Ureter (tissue), 1 donor: ENCODE measurements around the gene DNAAF3. TPM values are rescaled to one million over a fixed set of nuclear protein-coding genes. Genes with fewer than 3 reads are reported as not detected.

Experiments used
- DNase-seq: peaks from one replicate; pipeline ENCODE4 v3.0.0-alpha.2; 2020; ENCODE audit warnings: low spot score
- total RNA-seq: library from RNA; stranded (reverse); gene quantifications from one replicate; pipeline ENCODE4 v1.2.4, GENCODE V29; 2023
- donor health status: DM: yes; HTN: yes; CAD: no.

Gene DNAAF3
- total RNA-seq, 1 donor from 2014 or later: 1.6 TPM

DNA sequence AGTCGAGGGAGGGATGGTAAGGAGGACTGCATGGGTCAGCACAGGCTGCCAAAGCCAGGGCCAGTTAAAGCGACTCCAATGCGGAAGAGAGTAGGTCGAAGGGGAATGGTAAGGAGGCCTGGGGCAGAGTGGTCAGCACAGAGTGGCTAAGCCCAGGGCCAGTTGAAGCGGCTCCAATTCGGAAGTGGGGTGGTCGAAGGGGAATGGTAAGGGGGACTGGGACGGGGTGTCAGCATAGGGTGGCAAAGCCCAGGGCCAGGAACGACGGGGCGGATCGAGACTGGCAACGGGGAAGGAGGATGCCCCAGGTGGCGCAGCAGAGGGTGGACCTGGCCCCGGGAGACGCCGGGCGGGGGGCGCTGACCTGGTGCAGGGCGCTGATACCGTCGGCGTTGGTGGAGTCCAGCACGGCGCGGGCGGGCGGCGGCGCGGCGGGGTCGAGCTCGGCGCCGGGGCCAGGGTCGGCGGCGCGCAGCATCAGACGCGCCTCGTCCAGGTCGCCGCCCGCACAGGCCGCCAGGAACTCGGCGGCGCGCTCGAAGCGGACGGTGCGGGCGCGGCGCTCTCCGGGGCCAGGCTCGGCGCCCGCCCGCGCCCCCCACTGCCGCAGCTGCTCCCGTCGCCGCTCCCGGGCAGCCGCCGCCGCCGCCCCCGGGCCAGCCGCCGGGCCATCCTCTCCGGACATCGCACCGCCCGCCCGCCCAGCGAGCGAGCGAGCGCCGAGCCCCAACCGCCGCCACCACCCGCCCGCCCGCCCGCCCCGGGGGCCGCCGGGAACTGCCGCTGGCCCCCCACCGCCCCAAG is 49.4 kb downstream of the DNAAF3 start, which contains the start of gene PPP1R12C:
TSS of gene PPP1R12C (minus strand) at position 779 of the 804 bp plus-strand sequence. CDS start at position 685, 94 bp downstream.
- DNase-seq: no peak

- peak; percentile 81 for DNase-seq
Observed at GRCh38 chr19:55116232-55116858, 50.1 kb downstream of the DNAAF3 start.

DNA sequence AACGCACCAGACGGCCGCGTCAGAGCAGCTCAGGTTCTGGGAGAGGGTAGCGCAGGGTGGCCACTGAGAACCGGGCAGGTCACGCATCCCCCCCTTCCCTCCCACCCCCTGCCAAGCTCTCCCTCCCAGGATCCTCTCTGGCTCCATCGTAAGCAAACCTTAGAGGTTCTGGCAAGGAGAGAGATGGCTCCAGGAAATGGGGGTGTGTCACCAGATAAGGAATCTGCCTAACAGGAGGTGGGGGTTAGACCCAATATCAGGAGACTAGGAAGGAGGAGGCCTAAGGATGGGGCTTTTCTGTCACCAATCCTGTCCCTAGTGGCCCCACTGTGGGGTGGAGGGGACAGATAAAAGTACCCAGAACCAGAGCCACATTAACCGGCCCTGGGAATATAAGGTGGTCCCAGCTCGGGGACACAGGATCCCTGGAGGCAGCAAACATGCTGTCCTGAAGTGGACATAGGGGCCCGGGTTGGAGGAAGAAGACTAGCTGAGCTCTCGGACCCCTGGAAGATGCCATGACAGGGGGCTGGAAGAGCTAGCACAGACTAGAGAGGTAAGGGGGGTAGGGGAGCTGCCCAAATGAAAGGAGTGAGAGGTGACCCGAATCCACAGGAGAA is 50.9 kb downstream of the DNAAF3 start:
- DNase-seq: no peak

DNA sequence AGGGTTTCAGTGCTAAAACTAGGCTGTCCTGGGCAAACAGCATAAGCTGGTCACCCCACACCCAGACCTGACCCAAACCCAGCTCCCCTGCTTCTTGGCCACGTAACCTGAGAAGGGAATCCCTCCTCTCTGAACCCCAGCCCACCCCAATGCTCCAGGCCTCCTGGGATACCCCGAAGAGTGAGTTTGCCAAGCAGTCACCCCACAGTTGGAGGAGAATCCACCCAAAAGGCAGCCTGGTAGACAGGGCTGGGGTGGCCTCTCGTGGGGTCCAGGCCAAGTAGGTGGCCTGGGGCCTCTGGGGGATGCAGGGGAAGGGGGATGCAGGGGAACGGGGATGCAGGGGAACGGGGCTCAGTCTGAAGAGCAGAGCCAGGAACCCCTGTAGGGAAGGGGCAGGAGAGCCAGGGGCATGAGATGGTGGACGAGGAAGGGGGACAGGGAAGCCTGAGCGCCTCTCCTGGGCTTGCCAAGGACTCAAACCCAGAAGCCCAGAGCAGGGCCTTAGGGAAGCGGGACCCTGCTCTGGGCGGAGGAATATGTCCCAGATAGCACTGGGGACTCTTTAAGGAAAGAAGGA is 51.8 kb downstream of the DNAAF3 start:
- DNase-seq: no peak

- DNase-seq: peak; percentile 94
Observed at GRCh38 chr19:55113570-55114039, 52.8 kb downstream of the DNAAF3 start.

GRCh38 chr19:55112777-55113569 is 53.4 kb downstream of the DNAAF3 start:
- DNase-seq: no peak

- DNase-seq: peak; percentile 46
Observed at GRCh38 chr19:55112246-55112776, 54.1 kb downstream of the DNAAF3 start.

DNA sequence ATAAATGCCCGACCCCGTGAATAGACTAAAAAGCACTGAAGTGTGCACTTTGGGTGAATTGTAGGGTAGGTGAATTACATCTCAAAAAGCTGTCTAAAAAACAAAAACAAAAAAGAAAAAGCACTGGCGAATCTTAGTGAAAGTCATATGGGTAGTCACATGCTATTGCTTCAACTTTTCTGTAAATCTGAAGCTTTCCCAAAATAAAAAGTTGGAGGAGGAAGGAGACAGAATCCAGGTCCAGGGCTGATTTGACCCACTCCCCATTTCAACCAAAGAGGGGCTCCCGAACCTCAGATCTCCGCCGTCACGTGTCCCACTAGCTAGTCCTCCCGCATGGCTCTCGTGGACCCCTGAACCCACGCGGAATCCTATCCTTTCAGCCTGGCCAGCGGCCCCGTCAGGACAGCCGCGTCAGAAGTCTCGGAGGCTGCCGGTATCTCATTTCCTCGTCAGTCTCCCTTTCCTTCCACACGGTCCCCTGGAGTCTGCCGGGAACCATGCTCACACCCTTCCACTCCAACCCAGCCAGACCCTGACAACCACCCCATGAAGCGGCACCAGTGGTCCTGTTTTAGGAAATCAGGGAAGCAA is 55.1 kb downstream of the DNAAF3 start:
- DNase-seq: no peak

DNA sequence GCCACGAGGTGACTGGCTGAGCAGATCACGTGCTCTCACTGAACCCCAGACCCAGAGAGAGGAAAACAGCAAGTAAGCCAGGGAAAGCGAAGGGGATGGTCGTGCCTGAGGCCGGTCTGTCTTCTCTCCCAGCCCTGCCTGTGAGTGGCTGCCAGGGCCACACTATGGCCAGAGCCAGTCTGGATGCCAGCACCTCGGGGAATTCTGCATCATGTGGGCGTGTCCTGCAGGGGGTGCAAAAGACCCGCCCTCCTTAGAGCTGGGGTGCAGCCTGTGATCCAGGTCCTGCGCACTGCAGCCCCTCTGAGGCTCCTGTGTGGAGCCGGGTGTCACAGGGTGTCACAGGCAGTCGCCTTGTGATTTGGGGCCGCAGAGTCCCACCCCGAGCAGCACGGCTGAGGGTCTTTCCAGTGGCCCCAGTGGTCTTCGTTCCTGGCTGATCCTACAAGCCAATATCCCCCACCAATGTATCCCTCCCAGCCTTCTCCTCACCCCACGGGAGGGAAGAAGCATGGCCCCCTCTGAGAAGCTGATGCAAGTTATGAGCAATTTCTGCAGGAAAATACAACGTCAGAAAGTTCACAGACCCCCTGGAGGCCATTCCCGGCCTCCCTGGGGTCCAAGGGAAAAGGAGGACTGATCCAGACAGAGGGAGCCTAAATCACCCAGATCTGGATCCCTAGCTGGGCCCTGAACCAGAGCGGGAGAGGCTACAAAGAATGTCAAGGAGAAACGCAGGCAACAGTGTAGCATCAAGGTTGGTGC is 56.7 kb downstream of the DNAAF3 start:
- no peak for DNase-seq

Other genes starting within 250 kb of the DNAAF3 start
- gene NLRP7, start 219.1 kb downstream of the DNAAF3 start, total RNA-seq: not detected
- 75.1 TPM for gene NLRP2, start 200.2 kb downstream of the DNAAF3 start, total RNA-seq
- 1.2 TPM for gene GP6, start 128.3 kb downstream of the DNAAF3 start, total RNA-seq
- 24.8 TPM for gene RDH13, start 103.5 kb downstream of the DNAAF3 start, total RNA-seq
- gene EPS8L1, start 90.7 kb downstream of the DNAAF3 start, total RNA-seq: 64.6 TPM
- gene PPP1R12C, start 49.0 kb downstream of the DNAAF3 start, total RNA-seq: 183 TPM
- 0.89 TPM for gene TNNT1, start 17.4 kb downstream of the DNAAF3 start, total RNA-seq
- gene TNNI3, start 8.9 kb downstream of the DNAAF3 start, total RNA-seq: not detected
- gene SYT5, start 13.7 kb upstream of the DNAAF3 start, total RNA-seq: not detected
- gene PTPRH, start 42.9 kb upstream of the DNAAF3 start, total RNA-seq: 1.3 TPM
- 6.4 TPM for gene TMEM86B, start 62.1 kb upstream of the DNAAF3 start, total RNA-seq
- 65.1 TPM for gene PPP6R1, start 92.4 kb upstream of the DNAAF3 start, total RNA-seq
- 31.2 TPM for gene HSPBP1, start 113.5 kb upstream of the DNAAF3 start, total RNA-seq
- 10.6 TPM for gene BRSK1, start 117.4 kb upstream of the DNAAF3 start, total RNA-seq
- 1.9 TPM for gene TMEM150B, start 158.7 kb upstream of the DNAAF3 start, total RNA-seq
- gene KMT5C, start 173.3 kb upstream of the DNAAF3 start, total RNA-seq: 12.0 TPM
- gene COX6B2, start 188.1 kb upstream of the DNAAF3 start, total RNA-seq: 3.7 TPM
- not detected for gene GARIN5B, start 196.6 kb upstream of the DNAAF3 start, total RNA-seq
- gene IL11, start 203.8 kb upstream of the DNAAF3 start, total RNA-seq: not detected
- not detected for gene TMEM190, start 210.2 kb upstream of the DNAAF3 start, total RNA-seq
- gene TMEM238, start 217.7 kb upstream of the DNAAF3 start, total RNA-seq: 20.8 TPM
- 2,509 TPM for gene RPL28, start 219.3 kb upstream of the DNAAF3 start, total RNA-seq
- gene UBE2S, start 241.2 kb upstream of the DNAAF3 start, total RNA-seq: 31.9 TPM